ENCODE results near the gene L3HYPDH. TPM values are rescaled to one million over a fixed set of nuclear protein-coding genes. Genes with fewer than 3 reads are reported as not detected.
A peak's percentile ranks its signal among the peaks of the same experiment; 100 is the strongest.

Gene L3HYPDH
- polyA plus RNA-seq, 1 donor from 2014 or later, result 14.9 TPM

- H3K79me2 ChIP-seq (replicated peaks; ENCODE audit: insufficient read depth, low read length), result no peaks in the 10 kb centered on the region
- H3K4me2 ChIP-seq (ENCODE audit: low read length), result no peak overlapping the region
- H3K4me3 ChIP-seq (ENCODE audit: low read length), result no peak overlapping the region
- no peaks in the 10 kb centered on the region for H4K20me1 ChIP-seq (ENCODE audit: insufficient read depth)
- H3K27ac ChIP-seq (ENCODE audit: low read length), result no peak overlapping the region
- H3K9me3 ChIP-seq (ENCODE audit: low read length), result no peaks in the 10 kb centered on the region
- peaks cover 4% of the 10 kb centered on the region for H3K36me3 ChIP-seq (ENCODE audit: insufficient read depth, low read length)
- H3K9me2 ChIP-seq (ENCODE audit: insufficient read depth, low read length), result no peaks in the 10 kb centered on the region
- peak; percentile 67 for TF ChIP-seq EP300 (conservative IDR thresholded peaks at IDR 0.05; ENCODE audit: poor library complexity, severe bottlenecking)
- no peak for TF ChIP-seq SMC3 (conservative IDR thresholded peaks at IDR 0.05; ENCODE audit: poor library complexity)
- no peak for TF ChIP-seq EZH2 (IDR thresholded peaks at IDR 0.05; ENCODE audit: borderline replicate concordance, insufficient read depth, low read length, poor library complexity, severe bottlenecking)
- no peak for TF ChIP-seq TAF1 (IDR thresholded peaks at IDR 0.05; ENCODE audit: low read depth)
- peak; percentile 76 for TF ChIP-seq POLR2AphosphoS5 (IDR thresholded peaks at IDR 0.05)
- H3F3A ChIP-seq (ENCODE audit: insufficient read depth, low read length, poor library complexity, severe bottlenecking), result no peaks in the 10 kb centered on the region
- H3K27me3 ChIP-seq (ENCODE audit: insufficient read depth, low read depth, low read length), result no peaks in the 10 kb centered on the region
- H2AFZ ChIP-seq (ENCODE audit: low read depth, low read length), result no peak overlapping the region
- H3K9ac ChIP-seq (ENCODE audit: low read length), result no peak overlapping the region
These were observed 8.5 kb downstream of the L3HYPDH start for GRCh38 chr14:59475709-59476108.

GRCh38 chr14:59474172-59474571, 10.0 kb downstream of the L3HYPDH start:
- H3K27me3 ChIP-seq (ENCODE audit: insufficient read depth, low read depth, low read length), result no peaks in the 10 kb centered on the region
- H3K9me2 ChIP-seq (ENCODE audit: insufficient read depth, low read length), result no peaks in the 10 kb centered on the region
- H3K4me3 ChIP-seq (ENCODE audit: low read length), result no peak overlapping the region
- no peaks in the 10 kb centered on the region for H3K9me3 ChIP-seq (ENCODE audit: low read length)
- H3K36me3 ChIP-seq (ENCODE audit: insufficient read depth, low read length), result peaks cover 4% of the 10 kb centered on the region
- no peaks in the 10 kb centered on the region for H3F3A ChIP-seq (ENCODE audit: insufficient read depth, low read length, poor library complexity, severe bottlenecking)
- H3K27ac ChIP-seq (ENCODE audit: low read length), result no peak overlapping the region
- no peaks in the 10 kb centered on the region for H3K79me2 ChIP-seq (replicated peaks; ENCODE audit: insufficient read depth, low read length)
- H4K20me1 ChIP-seq (ENCODE audit: insufficient read depth), result no peaks in the 10 kb centered on the region
- TF ChIP-seq RAD21 (conservative IDR thresholded peaks at IDR 0.05) (no peak), EZH2 (IDR thresholded peaks at IDR 0.05; ENCODE audit: borderline replicate concordance, insufficient read depth, low read length, poor library complexity, severe bottlenecking) (no peak), POLR2AphosphoS5 (IDR thresholded peaks at IDR 0.05) (no peak), SMC3 (conservative IDR thresholded peaks at IDR 0.05; ENCODE audit: poor library complexity) (no peak), CTCF (IDR thresholded peaks at IDR 0.05; ENCODE audit: poor library complexity, severe bottlenecking) (no peak)
- no peak overlapping the region for H2AFZ ChIP-seq (ENCODE audit: low read depth, low read length)
- no peak overlapping the region for H3K4me2 ChIP-seq (ENCODE audit: low read length)
- no peak overlapping the region for H3K9ac ChIP-seq (ENCODE audit: low read length)

GRCh38 chr14:59465316-59466135, 18.7 kb downstream of the L3HYPDH start, which contains the start of gene GPR135:
GPR135 (minus strand) TSS chr14:59465380; CDS start chr14:59465226, 154 bp downstream.
- H3K36me3 ChIP-seq (ENCODE audit: insufficient read depth, low read length), result no peaks in the 10 kb centered on the region
- H3K4me2 ChIP-seq (ENCODE audit: low read length), result peak within 1 kb of the TSS; percentile 52
- H3F3A ChIP-seq (ENCODE audit: insufficient read depth, low read length, poor library complexity, severe bottlenecking), result no peaks in the 10 kb centered on the region
- H3K79me2 ChIP-seq (replicated peaks; ENCODE audit: insufficient read depth, low read length), result no peaks in the 10 kb centered on the region
- no peaks in the 10 kb centered on the region for H3K9me2 ChIP-seq (ENCODE audit: insufficient read depth, low read length)
- H2AFZ ChIP-seq (ENCODE audit: low read depth, low read length), result peak within 1 kb of the TSS; percentile 53
- no peaks in the 10 kb centered on the region for H3K9me3 ChIP-seq (ENCODE audit: low read length)
- no peaks in the 10 kb centered on the region for H3K27me3 ChIP-seq (ENCODE audit: insufficient read depth, low read depth, low read length)
- no peaks in the 10 kb centered on the region for H4K20me1 ChIP-seq (ENCODE audit: insufficient read depth)
- peak within 1 kb of the TSS; percentile 82 for H3K9ac ChIP-seq (ENCODE audit: low read length)
- TF ChIP-seq REST (IDR thresholded peaks at IDR 0.05; ENCODE audit: borderline replicate concordance) (no peak), TAF1 (IDR thresholded peaks at IDR 0.05; ENCODE audit: low read depth) (no peak), EZH2 (IDR thresholded peaks at IDR 0.05; ENCODE audit: borderline replicate concordance, insufficient read depth, low read length, poor library complexity, severe bottlenecking) (no peak)
- H3K4me3 ChIP-seq (ENCODE audit: low read length), result peak within 1 kb of the TSS; percentile 70
- H3K27ac ChIP-seq (ENCODE audit: low read length), result peak within 1 kb of the TSS; percentile 75
